OCI-LY7 (cell line): ENCODE data around the gene TAOK3. TPM values are rescaled to one million over a fixed set of nuclear protein-coding genes. Genes with fewer than 3 reads are reported as not detected.
A peak's percentile ranks its signal among the peaks of the same experiment; 100 is the strongest.

Experiments used
- BruUV-seq: library from RNA; stranded (reverse); fragments of 400-500 nt; replicated peaks from 2 replicates; lab custom pipeline; 2021; lab: Mats Ljungman, UMichigan
- CTCF ChIA-PET: fragments of 300-600 bp; sonication (Branson Sonifier 250); formaldehyde crosslinking; loops from one replicate; lab custom pipeline; 2022; ENCODE audit warnings: antibody characterized with exemption; ENCODE audit not compliant: unreplicated experiment; lab: Charles Lee
- POLR2A ChIA-PET: fragments of 300-600 bp; sonication (Branson Sonifier 250); formaldehyde crosslinking; loops from one replicate; lab custom pipeline; 2022; ENCODE audit warnings: antibody characterized with exemption; lab: Charles Lee
- DNase-seq: peaks from one replicate; pipeline ENCODE4 v3.0.0-alpha.2; 2015; ENCODE audit warnings: low spot score
- H2AFZ ChIP-seq: fragments of 200-600 bp; sonication (generic), shearing (Covaris generic); 2 replicates; pipeline ENCODE4 v1.6.1; 2014; ENCODE audit warnings: mild to moderate bottlenecking, antibody characterized with exemption, low read length, moderate library complexity
- H3K27ac ChIP-seq: fragments of 200-600 bp; sonication (generic); 2 replicates; pipeline ENCODE4 v1.5.1; 2014; ENCODE audit warnings: mixed run types, low read depth, mild to moderate bottlenecking, moderate library complexity, low read length, inconsistent platforms; ENCODE audit not compliant: poor library complexity, severe bottlenecking
- H3K36me3 ChIP-seq: fragments of 200-600 bp; sonication (generic); 2 replicates; pipeline ENCODE4 v1.6.1; 2014; ENCODE audit warnings: mild to moderate bottlenecking, antibody characterized with exemption, low read length, moderate library complexity, mixed read lengths; ENCODE audit not compliant: insufficient read depth
- H3K4me1 ChIP-seq: fragments of 200-600 bp; sonication (generic); 2 replicates; pipeline ENCODE4 v1.5.1; 2014; ENCODE audit warnings: mild to moderate bottlenecking, low read length; ENCODE audit not compliant: insufficient read depth, poor library complexity, severe bottlenecking
- H3K4me2 ChIP-seq: fragments of 200-600 bp; sonication (generic); 2 replicates; pipeline ENCODE4 v1.6.1; 2014; ENCODE audit warnings: mild to moderate bottlenecking, low read length
- H3K4me3 ChIP-seq: fragments of 200-600 bp; sonication (generic); 2 replicates; pipeline ENCODE4 v1.5.1; 2014; ENCODE audit warnings: mild to moderate bottlenecking, low read depth, low read length; ENCODE audit not compliant: poor library complexity, severe bottlenecking
- H3K79me2 ChIP-seq: fragments of 200-600 bp; sonication (generic); 2 replicates; pipeline ENCODE4 v1.6.1; 2016; ENCODE audit warnings: low read depth, mild to moderate bottlenecking, low read length, moderate library complexity, mixed read lengths; ENCODE audit not compliant: insufficient read depth
- H3K9me2 ChIP-seq: fragments of 200-600 bp; sonication (generic); 2 replicates; pipeline ENCODE4 v1.6.1; 2016; ENCODE audit warnings: mild to moderate bottlenecking, low read length, mixed read lengths; ENCODE audit not compliant: insufficient read depth
- H3K9me3 ChIP-seq: fragments of 200-600 bp; sonication (generic); 2 replicates; pipeline ENCODE4 v1.6.1; 2014; ENCODE audit warnings: mild to moderate bottlenecking, mixed run types, low read length, mixed read lengths
- H4K20me1 ChIP-seq: fragments of 200-600 bp; sonication (generic); 2 replicates; pipeline ENCODE4 v1.6.1; 2014; ENCODE audit warnings: mild to moderate bottlenecking, antibody characterized with exemption, low read length, moderate library complexity, mixed read lengths; ENCODE audit not compliant: insufficient read depth
- EZH2phosphoT487 ChIP-seq: fragments of 200-600 bp; sonication (generic); IDR thresholded peaks from 2 replicates; pipeline ENCODE4 v1.6.1; 2018; ENCODE audit warnings: low read depth, borderline replicate concordance, mild to moderate bottlenecking, mixed run types, antibody characterized with exemption, low read length, moderate library complexity, mixed read lengths
- intact Hi-C: fragments of 100-400 bp; cut with micrococcal nuclease; formaldehyde crosslinking; loops from one replicate; pipeline ENCODE4 v1.10.0; 2022; ENCODE audit not compliant: unreplicated experiment
- total RNA-seq, 2 experiments: library from RNA; depleted of rRNA in 1 of 2; stranded (reverse); fragments of >200 nt in 1 of 2; shearing (Covaris generic) in 1 of 2; gene quantifications; 2 replicates each; pipeline ENCODE4 v1.2.3, GENCODE V29; 2014 to 2022
- TF ChIP-seq, protein P1 (sequence below): fragments of 200-600 bp; sonication (generic); conservative IDR thresholded peaks from 2 replicates; pipeline ENCODE4 v1.5.1; 2014; ENCODE audit warnings: mild to moderate bottlenecking, antibody characterized with exemption, low read length, moderate library complexity, mixed read lengths

The TAOK3 gene
- total RNA-seq, 2 experiments from 2014 or later = 30.7 to 56.0 TPM

DNA sequence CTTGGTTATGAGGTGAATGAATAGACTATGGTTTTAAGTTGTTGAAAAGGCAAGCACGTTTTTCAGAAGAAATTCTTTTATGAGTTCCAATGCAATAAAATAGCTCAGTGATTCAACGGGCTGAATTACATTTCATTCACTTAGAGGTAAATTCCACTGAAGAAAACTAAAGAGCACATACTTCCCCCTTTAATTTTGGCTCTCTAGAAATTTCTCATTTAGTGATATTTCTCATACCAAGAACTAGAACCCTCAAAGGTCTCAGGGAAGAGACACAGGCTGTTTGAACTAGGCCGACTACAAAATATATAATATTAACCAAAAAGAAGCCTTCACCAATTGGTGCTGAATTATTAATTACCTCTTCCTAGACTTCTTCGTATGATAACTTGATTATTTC lies 68.6 kb downstream of the TAOK3 start:
- TF ChIP-seq EZH2phosphoT487 = no peak
- TF ChIP-seq, protein P1, sequence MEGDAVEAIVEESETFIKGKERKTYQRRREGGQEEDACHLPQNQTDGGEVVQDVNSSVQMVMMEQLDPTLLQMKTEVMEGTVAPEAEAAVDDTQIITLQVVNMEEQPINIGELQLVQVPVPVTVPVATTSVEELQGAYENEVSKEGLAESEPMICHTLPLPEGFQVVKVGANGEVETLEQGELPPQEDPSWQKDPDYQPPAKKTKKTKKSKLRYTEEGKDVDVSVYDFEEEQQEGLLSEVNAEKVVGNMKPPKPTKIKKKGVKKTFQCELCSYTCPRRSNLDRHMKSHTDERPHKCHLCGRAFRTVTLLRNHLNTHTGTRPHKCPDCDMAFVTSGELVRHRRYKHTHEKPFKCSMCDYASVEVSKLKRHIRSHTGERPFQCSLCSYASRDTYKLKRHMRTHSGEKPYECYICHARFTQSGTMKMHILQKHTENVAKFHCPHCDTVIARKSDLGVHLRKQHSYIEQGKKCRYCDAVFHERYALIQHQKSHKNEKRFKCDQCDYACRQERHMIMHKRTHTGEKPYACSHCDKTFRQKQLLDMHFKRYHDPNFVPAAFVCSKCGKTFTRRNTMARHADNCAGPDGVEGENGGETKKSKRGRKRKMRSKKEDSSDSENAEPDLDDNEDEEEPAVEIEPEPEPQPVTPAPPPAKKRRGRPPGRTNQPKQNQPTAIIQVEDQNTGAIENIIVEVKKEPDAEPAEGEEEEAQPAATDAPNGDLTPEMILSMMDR = no peak
- no peak for DNase-seq
- Histone ChIP-seq H3K4me3 (no peak overlapping the region), H2AFZ (no peak overlapping the region), H4K20me1 (no peaks in the 10 kb centered on the region), H3K36me3 (no peaks in the 10 kb centered on the region), H3K9me2 (no peaks in the 10 kb centered on the region), H3K9me3 (no peaks in the 10 kb centered on the region), H3K27ac (no peak overlapping the region), H3K79me2 (peaks cover 18% of the 10 kb centered on the region; the same call in 1 of the 2 replicates), H3K4me2 (no peak overlapping the region), H3K4me1 (peaks cover 32% of the 10 kb centered on the region)
- intact Hi-C loops = no loop called here
- ChIA-PET POLR2A (no interaction called here), CTCF (no interaction called here)
- BruUV-seq = no TSS peak

DNA sequence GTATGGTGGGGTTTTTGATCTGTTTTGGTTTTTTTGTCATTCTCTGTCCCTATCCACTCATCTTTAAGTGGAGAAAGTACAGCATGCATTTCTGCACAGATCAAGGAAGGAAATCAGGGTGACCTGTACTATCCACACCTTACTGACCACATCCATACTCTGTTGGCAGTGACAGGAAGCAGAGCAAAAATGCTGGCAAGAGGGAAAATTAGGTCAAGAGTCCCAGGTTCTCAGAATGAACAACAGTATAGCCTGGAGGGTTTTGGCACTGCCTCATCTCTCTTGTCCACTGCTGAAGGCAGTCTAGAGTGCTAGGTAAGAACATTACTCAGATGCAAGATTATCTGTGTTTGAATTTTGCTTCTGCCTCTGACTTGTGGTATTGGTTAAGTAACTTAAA lies 70.7 kb downstream of the TAOK3 start:
- TF ChIP-seq EZH2phosphoT487 = no peak
- TF ChIP-seq, protein P1 = no peak
- peaks cover 18% of the 10 kb centered on the region; the same call in 1 of the 2 replicates for H3K79me2 ChIP-seq
- no peak for DNase-seq
- H3K4me1 ChIP-seq = peaks cover 16% of the 10 kb centered on the region
- H3K9me2 ChIP-seq = no peaks in the 10 kb centered on the region
- H3K9me3 ChIP-seq = no peaks in the 10 kb centered on the region
- CTCF ChIA-PET = no interaction called here
- H3K27ac ChIP-seq = no peak overlapping the region
- H3K4me3 ChIP-seq = no peak overlapping the region
- no peak overlapping the region for H2AFZ ChIP-seq
- H3K4me2 ChIP-seq = no peak overlapping the region
- no peaks in the 10 kb centered on the region for H3K36me3 ChIP-seq
- POLR2A ChIA-PET = no interaction called here
- BruUV-seq = no TSS peak
- intact Hi-C loops = no loop called here
- no peaks in the 10 kb centered on the region for H4K20me1 ChIP-seq

DNA sequence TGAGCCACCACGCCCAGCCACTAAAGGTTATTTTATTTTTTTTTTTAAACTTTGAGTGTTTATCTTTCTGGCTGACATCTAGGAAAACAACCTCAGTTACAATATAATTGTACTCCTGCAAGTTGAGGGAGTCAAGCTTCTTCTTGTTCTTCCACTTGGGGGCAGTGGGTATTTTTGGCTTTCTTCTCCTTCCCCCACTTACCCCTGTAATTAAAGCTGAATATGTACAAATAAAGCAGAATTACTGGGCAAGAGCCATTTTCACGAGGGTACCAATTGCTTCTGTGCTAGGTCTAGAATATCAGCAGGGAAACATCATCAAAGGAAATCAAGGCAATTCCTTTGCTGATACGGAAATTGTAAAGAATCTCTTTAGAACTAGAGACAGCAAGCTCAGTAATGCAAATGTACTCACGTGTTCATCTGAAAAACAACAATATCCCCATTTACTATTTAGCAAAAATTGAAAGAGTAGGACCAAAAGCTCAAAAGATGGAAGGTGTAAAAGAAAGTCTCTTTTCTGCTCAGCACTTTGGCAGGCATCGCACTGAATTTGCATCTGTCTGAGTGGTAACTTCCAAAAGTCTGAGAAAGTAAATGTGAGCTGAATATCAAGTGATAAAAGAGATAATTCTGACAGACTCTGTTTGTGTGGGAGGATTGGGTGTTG lies 72.8 kb downstream of the TAOK3 start:
- Histone ChIP-seq H3K27ac (no peak overlapping the region), H4K20me1 (no peaks in the 10 kb centered on the region), H3K9me2 (no peaks in the 10 kb centered on the region), H3K4me1 (peaks cover 14% of the 10 kb centered on the region), H3K36me3 (no peaks in the 10 kb centered on the region), H3K79me2 (peaks cover 12% of the 10 kb centered on the region; the same call in 1 of the 2 replicates), H2AFZ (no peak overlapping the region), H3K9me3 (no peaks in the 10 kb centered on the region), H3K4me3 (no peak overlapping the region), H3K4me2 (peak overlapping the region; percentile 39; the same call in 1 of the 2 replicates)
- ChIA-PET CTCF (no interaction called here), POLR2A (no interaction called here)
- intact Hi-C loops = no loop called here
- no peak for TF ChIP-seq EZH2phosphoT487
- TF ChIP-seq, protein P1 = peak; percentile 49; the same call in 1 of the 2 replicates
- peak; percentile 11 for DNase-seq
- BruUV-seq = no TSS peak
